Mesendoderm (in vitro differentiated cells): Measurements from ENCODE around the gene DPM1.

ENCODE experiments used
- DNase-seq: peaks from one replicate; pipeline ENCODE4 v3.0.0; 2013
- H2AK5ac ChIP-seq: 2 replicates; pipeline ENCODE4 v1.6.1; 2013; ENCODE audit warnings: low read length, inconsistent platforms
- H2BK120ac ChIP-seq: 2 replicates; pipeline ENCODE4 v1.6.1; 2013; ENCODE audit warnings: low read depth, mild to moderate bottlenecking, low read length, moderate library complexity, mixed read lengths
- H2BK15ac ChIP-seq: replicated peaks from 2 replicates; pipeline ENCODE4 v1.6.1; 2013; ENCODE audit warnings: low read depth, mild to moderate bottlenecking, moderate library complexity
- H2BK5ac ChIP-seq: 2 replicates; pipeline ENCODE4 v1.6.1; 2013; ENCODE audit warnings: low read length, inconsistent platforms
- H3K18ac ChIP-seq: 2 replicates; pipeline ENCODE4 v1.6.1; 2013; ENCODE audit warnings: mild to moderate bottlenecking, low read length, mixed read lengths
- H3K23ac ChIP-seq: one replicate; pipeline ENCODE4 v1.6.1; 2013; ENCODE audit warnings: low read length
- H3K27ac ChIP-seq: 2 replicates; pipeline ENCODE4 v1.5.1; 2013; ENCODE audit warnings: low read depth, mild to moderate bottlenecking, inconsistent platforms, low read length, moderate library complexity
- H3K27me3 ChIP-seq: 2 replicates; pipeline ENCODE4 v1.6.1; 2013; ENCODE audit warnings: low read length, control low read depth, mild to moderate bottlenecking, inconsistent platforms; ENCODE audit not compliant: insufficient read depth, poor library complexity
- H3K36me3 ChIP-seq: 2 replicates; pipeline ENCODE4 v1.6.1; 2013; ENCODE audit warnings: low read length, inconsistent platforms; ENCODE audit not compliant: control insufficient read depth, insufficient read depth
- H3K4ac ChIP-seq: one replicate; pipeline ENCODE4 v1.6.1; 2013; ENCODE audit warnings: low read depth, mild to moderate bottlenecking, low read length, moderate library complexity
- H3K4me1 ChIP-seq: 2 replicates; pipeline ENCODE4 v1.6.1; 2013; ENCODE audit warnings: low read depth, low read length, inconsistent platforms; ENCODE audit not compliant: control insufficient read depth
- H3K4me2 ChIP-seq: 2 replicates; pipeline ENCODE4 v1.6.1; 2013; ENCODE audit warnings: low read length
- H3K4me3 ChIP-seq: 2 replicates; pipeline ENCODE4 v1.5.1; 2013; ENCODE audit warnings: mild to moderate bottlenecking, low read length
- H3K56ac ChIP-seq: one replicate; pipeline ENCODE4 v1.6.1; 2013; ENCODE audit warnings: low read length
- H3K79me1 ChIP-seq: 2 replicates; pipeline ENCODE4 v1.6.1; 2013; ENCODE audit warnings: low read length, inconsistent platforms
- H3K79me2 ChIP-seq: 2 replicates; pipeline ENCODE4 v1.6.1; 2013; ENCODE audit warnings: mild to moderate bottlenecking, low read length; ENCODE audit not compliant: control insufficient read depth, insufficient read depth
- H3K9ac ChIP-seq: 2 replicates; pipeline ENCODE4 v1.6.1; 2013; ENCODE audit warnings: low read length, inconsistent platforms
- H4K5ac ChIP-seq: one replicate; pipeline ENCODE4 v1.6.1; 2013; ENCODE audit warnings: low read length
- H4K8ac ChIP-seq: one replicate; pipeline ENCODE4 v1.6.1; 2013; ENCODE audit warnings: low read depth, mild to moderate bottlenecking, control low read depth, low read length, moderate library complexity
- WGBS: extraction: QIAGEN DNeasy Blood & Tissue Kit; methylation state at CpG from one replicate; pipeline ENCODE4 v1.1.7; 2013; ENCODE audit warnings: low lambda C conversion rate, missing lambda C conversion rate; ENCODE audit not compliant: insufficient coverage; ENCODE audit errors: extremely low coverage; 5-methylcytosine and 5-hydroxymethylcytosine counted together

The DPM1 gene

DNA sequence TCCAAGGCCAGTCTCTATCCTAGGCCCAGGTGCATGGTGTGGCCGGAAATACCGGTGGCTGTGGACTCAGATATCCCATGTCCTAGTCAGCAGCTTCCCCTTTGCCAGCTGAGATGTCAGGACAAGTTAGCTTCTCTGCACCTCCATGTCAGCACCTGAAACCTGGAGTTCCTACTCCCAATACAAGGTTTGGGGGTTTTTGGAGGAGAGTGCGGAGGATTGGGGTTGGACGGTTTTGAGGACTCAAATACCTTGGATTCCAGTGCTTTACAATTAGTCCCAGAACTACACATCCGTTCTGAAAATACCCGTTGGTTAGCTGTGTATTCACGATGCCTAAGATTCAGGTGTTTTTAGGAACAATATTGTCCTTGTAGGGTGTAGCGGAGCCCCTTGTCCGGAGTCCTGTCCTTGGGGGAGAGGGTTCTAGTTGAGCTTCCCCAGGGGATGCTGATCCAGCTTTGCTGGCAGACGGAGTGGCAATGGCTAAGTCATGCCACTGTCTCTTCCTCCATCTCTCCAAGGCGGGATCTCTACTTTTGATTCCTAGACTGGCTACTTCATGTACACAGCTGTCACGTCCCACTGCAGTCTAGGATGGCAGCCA is 72.0 kb downstream of the DPM1 start:
- H3K4me2 ChIP-seq, result no peak overlapping the region
- DNase-seq, result no peak

DNA sequence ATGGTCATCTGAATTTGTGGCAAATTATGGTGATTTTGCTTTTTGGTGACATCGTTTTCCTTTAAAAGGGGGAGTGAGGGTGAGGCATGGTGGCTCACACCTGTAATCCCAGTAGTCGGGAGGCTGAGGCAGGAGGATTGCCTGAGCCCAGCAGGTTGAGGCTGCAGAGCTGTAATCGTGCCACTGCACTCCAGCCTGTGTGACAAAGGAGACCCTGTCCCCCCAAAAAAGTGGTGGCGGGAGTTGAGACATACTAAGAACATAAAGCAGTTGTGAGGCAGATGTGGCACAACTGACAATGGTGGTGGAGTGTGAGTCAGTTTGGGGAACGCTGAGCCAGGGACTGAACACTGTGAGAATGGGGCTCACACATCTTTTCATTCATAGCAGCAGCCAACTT is 72.6 kb downstream of the DPM1 start:
- Histone ChIP-seq H3K36me3 (peaks cover 2% of the 10 kb centered on the region), H3K4me1 (no peaks in the 10 kb centered on the region), H2BK5ac (no peak overlapping the region), H4K5ac (no peak overlapping the region), H3K23ac (no peak overlapping the region), H3K18ac (no peak overlapping the region), H2BK15ac (no peak overlapping the region), H3K79me2 (no peaks in the 10 kb centered on the region), H3K4ac (no peak overlapping the region), H4K8ac (no peak overlapping the region), H2AK5ac (no peak overlapping the region), H3K27me3 (no peaks in the 10 kb centered on the region), H3K4me2 (no peak overlapping the region), H3K9ac (no peak overlapping the region), H3K79me1 (peaks cover 2% of the 10 kb centered on the region), H3K27ac (no peak overlapping the region), H3K56ac (no peak overlapping the region), H2BK120ac (no peak overlapping the region), H3K4me3 (no peak overlapping the region)
- no peak for DNase-seq
- no CpG with 5 or more reads among the region's 5 CpGs for WGBS

More for the DNA sequence above, 72.0 kb downstream of the DPM1 start:
- Histone ChIP-seq H3K18ac (no peak overlapping the region), H3K9ac (no peak overlapping the region), H3K56ac (no peak overlapping the region), H3K27ac (no peak overlapping the region), H2AK5ac (no peak overlapping the region), H3K27me3 (no peaks in the 10 kb centered on the region), H3K23ac (no peak overlapping the region), H3K4me3 (no peak overlapping the region), H3K79me1 (peaks cover 5% of the 10 kb centered on the region), H2BK15ac (no peak overlapping the region), H2BK120ac (no peak overlapping the region), H3K4ac (no peak overlapping the region), H3K4me1 (no peaks in the 10 kb centered on the region), H2BK5ac (no peak overlapping the region), H3K79me2 (peaks cover 2% of the 10 kb centered on the region), H4K5ac (no peak overlapping the region), H3K36me3 (peaks cover 4% of the 10 kb centered on the region), H4K8ac (no peak overlapping the region)
- no CpG with 5 or more reads among the region's 12 CpGs for WGBS

GRCh38 chr20:50885068-50885467 is 73.3 kb downstream of the DPM1 start:
- H4K8ac ChIP-seq, result no peak overlapping the region
- H2AK5ac ChIP-seq, result no peak overlapping the region
- H2BK15ac ChIP-seq, result no peak overlapping the region
- H3K4me3 ChIP-seq, result no peak overlapping the region
- H3K56ac ChIP-seq, result no peak overlapping the region
- no peak overlapping the region for H3K18ac ChIP-seq
- no peak overlapping the region for H3K4ac ChIP-seq
- H3K79me2 ChIP-seq, result no peaks in the 10 kb centered on the region
- no peaks in the 10 kb centered on the region for H3K4me1 ChIP-seq
- WGBS, result no CpG with 5 or more reads among the region's 7 CpGs
- H4K5ac ChIP-seq, result no peak overlapping the region
- no peak overlapping the region for H2BK120ac ChIP-seq
- no peak overlapping the region for H3K4me2 ChIP-seq
- no peak overlapping the region for H3K9ac ChIP-seq
- H3K79me1 ChIP-seq, result peaks cover 2% of the 10 kb centered on the region
- H3K27me3 ChIP-seq, result no peaks in the 10 kb centered on the region
- no peak overlapping the region for H3K27ac ChIP-seq
- H2BK5ac ChIP-seq, result no peak overlapping the region
- H3K23ac ChIP-seq, result no peak overlapping the region
- no peak for DNase-seq
- H3K36me3 ChIP-seq, result peaks cover 2% of the 10 kb centered on the region
